ENCODE data around the gene WAS.
"Not testable (repeated sequence)": the region's sequence is repeated elsewhere in the genome, so short reads cannot be mapped to it uniquely, and the experiment has no call there.

WAS gene

DNA sequence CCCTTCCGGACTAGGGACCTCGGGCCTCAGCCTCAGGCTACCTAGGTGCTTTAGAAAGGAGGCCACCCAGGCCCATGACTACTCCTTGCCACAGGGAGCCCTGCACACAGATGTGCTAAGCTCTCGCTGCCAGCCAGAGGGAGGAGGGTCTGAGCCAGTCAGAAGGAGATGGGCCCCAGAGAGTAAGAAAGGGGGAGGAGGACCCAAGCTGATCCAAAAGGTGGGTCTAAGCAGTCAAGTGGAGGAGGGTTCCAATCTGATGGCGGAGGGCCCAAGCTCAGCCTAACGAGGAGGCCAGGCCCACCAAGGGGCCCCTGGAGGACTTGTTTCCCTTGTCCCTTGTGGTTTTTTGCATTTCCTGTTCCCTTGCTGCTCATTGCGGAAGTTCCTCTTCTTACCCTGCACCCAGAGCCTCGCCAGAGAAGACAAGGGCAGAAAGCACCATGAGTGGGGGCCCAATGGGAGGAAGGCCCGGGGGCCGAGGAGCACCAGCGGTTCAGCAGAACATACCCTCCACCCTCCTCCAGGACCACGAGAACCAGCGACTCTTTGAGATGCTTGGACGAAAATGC is at the start of gene WAS:
Gene WAS (plus strand): TSS at position 389 of the 572 bp plus-strand sequence. CDS start 55 bp downstream, at position 444.
- DNase-seq: peak; percentile 60

DNA sequence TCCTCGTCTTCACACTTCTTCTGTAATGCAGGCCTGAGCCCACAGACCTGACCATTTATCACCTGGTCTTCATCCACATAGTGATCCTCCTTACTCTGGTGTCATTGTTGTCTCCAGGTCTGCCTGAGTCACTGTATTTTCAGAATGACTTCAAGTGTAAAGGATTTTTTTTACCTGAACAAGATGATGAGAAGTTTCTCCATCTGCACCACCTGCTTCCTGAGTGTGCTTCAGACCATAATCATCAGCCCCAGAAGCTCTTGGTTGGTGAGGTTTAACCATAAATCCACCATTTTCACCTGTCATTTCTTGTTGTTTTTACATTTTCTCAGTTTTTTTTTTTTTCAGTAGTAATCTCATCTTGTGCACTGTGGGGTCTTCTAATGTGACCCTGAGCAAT is 47.3 kb upstream of the WAS start:
- no peak for DNase-seq

DNA sequence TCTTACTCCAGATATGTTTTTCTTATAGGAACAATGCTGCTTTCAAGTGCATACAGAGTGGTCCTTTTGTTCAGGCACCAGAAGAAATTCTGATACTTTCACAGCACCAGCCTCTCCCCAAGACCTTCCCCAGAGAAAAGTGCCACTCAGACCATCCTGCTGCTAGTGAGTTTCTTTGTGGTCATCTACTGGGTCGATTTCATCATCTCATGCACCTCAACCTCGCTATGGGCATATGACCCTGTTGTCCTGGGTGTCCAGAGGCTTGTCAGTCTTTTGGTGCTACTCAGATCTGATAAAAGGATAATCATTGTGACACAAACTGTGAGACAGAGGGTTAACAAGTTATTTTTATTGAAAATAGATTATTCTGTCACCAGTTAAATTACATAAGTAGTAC is 46.8 kb upstream of the WAS start:
- no peak for DNase-seq

DNA sequence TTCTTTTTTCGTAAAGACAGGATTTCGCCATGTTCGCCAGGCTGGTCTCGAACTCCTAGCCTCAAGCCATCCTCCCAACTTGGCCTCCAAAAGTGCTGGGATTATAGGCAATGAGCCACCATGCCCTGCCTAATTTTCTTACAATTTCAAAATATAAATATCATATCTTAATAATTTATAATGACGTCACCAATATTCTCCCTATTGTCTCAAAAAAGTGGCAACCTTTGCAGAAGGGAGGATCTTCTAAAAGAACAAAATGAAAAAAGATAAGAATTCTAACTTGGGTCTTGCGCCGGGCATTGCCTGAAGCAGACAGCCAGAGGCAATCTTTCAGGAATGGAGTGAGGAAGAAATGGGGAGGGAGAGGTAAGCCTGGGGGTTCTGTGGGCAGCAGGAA is 37.9 kb upstream of the WAS start:
- no peak for DNase-seq

DNA sequence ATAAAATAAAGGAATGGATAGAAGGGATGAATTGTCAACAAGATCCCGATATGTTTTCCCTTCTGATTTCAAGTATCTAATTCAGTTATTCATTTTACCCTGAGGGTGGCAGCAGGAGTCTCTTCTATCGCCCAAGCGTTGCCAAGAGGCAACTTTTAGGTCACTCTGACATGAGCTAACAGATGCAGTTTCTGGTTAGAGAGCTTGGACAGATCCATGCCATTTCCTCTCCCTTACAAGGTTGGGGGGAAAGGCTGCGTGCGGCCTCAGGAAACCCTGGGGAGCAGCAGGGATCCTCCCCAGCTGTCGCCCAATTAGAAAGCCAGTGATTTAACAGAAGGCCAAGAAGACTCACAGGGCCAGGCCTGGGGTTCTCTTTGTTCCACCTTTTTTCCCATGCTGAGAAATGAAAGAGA is 35.3 kb upstream of the WAS start:
- DNase-seq: peak; percentile 6

DNA sequence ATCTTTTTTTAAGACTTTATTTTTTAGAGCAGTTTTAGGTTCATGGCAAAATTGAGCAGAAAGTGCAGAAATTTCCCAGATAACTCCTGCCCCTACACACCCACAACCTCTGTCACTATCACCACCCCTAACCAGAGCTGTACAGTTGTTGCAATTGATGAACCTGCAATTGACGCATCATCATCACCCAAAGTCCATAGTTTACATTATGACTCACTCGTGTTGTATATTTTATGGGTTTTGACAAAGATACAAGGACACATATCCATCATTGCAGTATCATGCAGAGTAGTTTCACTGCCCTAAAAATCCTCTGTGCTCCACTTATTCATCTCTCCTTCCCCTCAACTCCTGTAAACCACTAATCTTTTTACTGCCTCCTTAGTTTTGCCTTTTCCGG is 34.5 kb upstream of the WAS start:
- no peak for DNase-seq

DNA sequence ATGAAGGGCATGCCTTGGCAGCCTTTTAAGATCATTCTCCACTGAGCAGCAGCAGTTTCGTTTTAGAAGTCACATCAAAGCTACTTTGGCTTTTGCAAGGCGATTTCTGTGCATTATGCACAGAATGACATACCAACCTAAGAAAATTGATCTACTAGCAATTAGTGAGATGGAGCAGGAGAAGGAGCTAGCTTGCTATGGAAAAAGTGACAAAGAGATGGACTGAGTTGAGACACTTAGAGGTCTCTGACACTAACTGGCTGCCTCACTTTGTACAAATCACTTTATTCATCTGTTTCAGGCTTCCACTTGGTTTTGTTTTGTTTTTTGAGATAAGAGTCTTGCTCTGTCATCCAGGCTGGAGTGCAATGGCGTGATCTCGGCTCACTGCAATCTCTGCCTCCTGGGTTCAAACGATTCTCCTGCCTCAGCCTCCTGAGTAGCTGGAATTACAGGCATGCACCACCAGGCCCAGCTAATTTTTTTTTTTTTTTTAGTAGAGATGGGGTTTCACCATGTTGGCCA is 31.5 kb upstream of the WAS start:
- DNase-seq: not testable (repeated sequence)

DNA sequence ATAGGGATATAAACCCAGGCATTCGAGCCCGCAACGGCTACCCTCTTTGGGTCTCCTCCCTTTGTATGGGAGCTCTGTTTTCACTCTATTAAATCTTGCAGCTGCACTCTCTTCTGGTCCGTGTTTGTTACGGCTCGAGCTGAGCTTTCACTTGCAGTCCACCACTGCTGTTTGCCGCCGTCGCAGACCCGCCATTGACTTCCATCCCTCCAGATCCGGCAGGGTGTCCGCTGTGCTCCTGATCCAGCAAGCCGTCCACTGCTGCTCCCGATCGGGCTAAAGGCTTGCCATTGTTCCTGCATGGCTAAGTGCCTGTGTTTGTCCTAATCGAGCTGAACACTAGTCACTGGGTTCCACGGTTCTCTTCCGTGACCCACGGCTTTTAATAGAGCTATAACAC is 28.9 kb upstream of the WAS start:
- DNase-seq: not testable (repeated sequence)

DNA sequence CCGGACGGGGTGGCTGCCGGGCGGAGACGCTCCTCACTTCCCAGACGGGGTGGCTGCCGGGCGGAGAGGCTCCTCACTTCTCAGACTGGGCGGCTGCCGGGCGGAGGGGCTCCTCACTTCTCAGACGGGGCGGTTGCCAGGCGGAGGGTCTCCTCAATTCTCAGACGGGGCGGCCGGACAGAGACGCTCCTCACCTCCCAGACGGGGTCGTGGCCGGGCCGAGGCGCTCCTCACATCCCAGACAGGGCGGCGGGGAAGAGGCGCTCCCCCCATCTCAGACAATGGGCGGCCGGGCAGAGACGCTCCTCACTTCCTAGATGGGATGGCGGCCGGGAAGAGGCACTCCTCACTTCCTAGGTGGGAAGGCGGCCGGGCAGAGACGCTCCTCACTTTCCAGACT is 23.9 kb upstream of the WAS start:
- not testable (repeated sequence) for DNase-seq

DNA sequence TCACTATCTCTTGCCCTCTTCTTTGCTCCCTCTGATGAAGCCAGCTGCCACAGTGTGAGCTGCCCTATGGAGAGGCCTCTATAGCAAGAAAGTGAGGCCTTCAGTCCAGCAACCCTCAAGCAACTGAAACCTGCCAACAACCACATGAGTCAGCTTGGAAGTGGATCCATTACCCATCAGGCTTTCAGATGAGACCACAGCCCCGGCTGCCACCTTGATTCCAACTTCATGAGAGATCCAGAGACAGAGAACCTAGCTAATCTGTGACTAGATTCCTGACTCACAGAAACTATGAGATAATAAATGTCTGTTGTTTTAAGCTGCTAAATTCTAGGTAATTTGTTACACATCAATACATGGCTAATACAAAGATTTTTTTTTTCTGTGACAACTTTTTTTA is 20.4 kb upstream of the WAS start:
- DNase-seq: peak; percentile 9

DNA sequence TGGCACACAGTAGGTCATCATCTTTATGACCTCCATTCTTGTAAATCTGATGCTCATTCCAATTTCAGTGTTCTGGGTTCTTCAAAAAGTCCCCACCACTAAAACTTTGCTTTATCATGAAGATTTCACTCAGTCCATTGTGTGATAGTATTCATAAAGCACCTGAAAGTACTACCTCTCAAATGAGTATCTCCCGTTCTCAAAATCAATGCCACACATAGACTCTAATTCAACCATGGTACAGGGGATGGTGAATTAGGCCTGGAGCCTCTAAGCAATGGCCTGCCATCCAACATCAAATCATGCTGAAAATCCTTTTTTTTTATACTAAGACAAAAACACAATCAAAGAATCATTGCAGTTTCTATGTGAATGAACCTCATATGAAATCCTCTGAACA is 19.4 kb upstream of the WAS start:
- no peak for DNase-seq

DNA sequence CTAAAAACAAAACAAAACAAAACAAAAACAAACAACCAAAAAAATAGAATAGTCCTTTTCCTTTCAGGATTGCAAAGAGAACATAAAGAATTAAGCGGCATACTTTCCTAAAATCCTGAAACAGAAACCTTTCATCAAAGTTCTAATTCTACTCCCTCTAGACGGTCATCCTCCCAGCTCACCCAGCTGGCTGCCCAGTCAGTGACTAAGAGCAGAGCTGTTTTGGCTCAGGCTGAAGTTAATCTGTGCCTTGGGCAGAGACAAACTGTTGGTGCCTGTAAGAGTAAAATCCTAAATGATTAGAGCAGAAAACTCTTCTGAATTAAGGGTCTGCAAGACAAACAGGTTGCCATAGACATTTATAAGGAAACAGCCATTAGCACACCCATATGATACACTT is 17.6 kb upstream of the WAS start:
- no peak for DNase-seq

DNA sequence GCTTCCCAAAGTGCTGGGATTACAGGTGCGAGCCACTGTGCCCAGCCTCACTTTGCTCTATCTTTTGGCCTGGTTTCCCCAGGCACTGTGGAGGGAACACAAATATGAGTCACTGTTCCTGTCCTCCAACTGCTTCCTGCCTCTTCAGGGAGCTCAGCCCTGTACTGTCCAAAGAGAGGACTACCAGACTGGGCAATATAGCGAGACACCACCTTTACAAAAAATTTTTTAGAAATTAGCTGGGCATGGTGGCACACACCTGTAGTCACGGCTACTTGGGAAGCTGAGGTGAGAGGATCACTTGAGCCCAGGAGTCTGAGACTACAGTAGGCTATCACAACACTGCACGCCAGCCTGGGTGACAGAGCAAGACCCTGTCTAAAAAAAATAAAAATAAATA is 16.9 kb upstream of the WAS start:
- no peak for DNase-seq

DNA sequence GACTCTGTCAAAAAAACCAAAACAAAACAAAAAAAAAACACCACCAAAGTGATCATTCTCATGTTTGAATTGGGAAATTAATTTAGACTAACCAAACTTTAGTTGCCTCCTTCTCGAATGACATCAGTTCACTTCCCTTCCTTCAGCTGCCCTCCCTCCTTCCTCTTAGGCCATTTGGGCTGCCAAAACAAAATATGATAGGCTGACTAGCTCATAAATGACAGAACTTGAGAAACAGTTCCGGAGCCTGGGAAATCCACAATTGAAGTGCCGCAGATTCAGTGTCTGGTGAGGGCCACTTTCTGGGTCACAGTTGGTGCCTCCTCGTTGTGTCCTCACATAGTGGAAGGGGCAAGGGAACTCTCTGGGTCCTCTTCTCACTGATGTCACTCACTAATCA is 16.1 kb upstream of the WAS start:
- no peak for DNase-seq

DNA sequence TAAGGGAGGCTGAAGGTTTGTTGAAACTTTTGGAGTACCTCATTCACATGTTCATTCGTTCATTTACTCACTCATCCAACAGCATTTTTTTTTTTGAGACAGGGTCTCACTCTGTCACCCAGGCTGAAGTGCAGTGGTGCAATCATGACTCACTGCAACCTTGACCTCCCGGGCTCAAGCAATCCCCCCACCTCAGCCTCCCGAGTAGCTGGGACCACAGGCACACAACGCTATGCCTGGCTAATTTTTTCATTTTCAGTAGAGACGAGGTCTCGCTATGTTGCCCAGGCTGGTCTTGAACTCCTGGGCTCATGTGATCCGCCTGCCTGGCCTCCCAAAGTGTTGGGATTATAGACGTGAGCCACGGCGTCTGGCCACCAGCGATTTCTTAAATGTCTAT is 15.4 kb upstream of the WAS start:
- DNase-seq: not testable (repeated sequence)

DNA sequence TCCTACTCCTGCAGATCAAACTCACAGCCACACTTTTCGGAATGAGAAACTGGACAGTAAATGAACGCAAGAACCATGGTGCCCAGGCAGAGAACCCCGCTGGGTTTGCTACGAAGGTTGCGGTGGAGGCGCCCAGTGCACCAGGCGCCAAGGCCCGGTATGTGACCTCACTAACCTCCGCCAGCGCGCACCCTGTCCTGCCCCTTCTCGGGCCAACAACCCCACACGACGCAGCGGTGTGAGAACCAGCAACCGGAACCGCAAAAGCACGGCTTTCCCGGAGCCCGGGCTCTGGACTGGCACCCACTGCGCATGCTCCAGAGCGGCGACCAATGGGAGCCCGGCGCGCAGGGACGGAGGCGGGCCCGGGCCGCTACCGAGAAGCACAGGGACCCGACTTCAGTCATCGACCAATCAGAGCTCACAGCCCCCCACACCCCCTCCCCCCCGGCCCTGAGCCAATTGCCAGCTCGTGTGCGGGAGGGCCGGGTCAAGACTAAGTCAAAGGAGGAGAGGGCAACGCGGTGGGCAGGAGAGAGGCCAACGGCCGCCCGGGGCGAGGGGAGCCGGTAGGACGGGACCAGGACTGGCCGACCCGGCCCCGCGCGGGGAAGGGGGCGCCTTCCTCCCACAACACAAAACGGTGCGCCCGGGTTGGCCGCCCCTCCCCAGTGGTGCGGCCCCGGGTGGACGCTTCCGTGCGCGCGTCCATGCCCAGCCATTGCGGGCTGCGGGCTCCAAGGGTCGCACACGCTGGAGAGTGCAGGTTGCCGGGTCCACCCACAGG is 7.3 kb upstream of the WAS start:
- DNase-seq: peak; percentile 91

DNA sequence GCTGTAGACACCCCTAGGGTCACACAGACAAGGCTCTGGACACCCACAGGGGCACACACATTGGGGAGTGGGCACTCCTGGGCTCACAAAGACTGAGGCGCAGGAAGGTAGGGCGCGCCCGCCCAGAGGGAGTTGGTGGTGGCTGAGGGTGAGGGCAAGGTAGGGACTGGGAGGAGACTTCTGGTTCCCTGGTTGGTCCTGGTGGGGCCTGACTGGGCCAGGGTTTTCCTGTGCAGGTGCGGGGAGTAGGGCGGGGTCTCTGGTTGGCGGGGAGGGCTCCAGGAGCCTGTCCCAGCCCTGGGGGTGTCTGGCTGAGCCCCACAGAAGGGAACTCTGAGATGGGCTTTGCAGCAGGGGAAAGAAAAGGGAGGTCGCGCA is 6.7 kb upstream of the WAS start:
- DNase-seq: peak; percentile 27

DNA sequence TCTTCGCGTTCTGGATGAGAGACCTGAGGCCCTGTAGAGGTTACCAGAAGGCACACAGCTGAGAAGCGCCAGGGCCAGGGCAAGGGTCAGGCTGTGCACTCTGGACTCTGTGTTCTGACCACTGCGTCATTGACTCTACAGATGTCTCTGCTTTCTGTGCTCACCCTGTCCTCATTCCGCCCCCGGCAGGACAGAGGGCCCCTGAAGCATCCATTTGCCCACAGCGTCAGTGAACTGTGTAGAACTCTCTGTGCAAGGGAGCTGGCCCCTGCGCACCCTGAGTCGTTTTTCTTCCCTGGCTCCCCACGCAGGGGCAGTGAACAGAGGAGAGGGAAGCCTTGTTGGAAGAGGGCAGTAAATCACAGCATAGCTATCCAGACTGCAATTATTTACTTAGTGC is 6.1 kb upstream of the WAS start:
- DNase-seq: no peak

DNA sequence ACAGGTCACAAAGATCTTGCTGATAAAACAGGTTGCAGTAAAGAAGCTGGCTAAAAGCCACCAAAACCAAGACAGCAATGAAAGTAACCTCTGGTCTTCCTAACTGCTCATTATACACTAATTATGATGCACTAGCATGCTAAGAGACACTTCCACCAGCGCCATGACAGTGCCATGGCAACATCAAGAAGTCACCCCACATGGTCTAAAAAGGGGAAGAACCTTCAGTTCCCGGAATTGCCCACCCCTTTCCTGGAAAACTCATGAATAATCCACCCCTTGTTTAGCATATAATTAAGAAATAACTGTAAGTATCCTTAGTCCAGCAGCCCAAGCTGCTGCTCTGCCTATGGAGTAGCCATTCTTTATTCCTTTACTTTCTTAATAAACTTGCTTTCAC is 3.1 kb upstream of the WAS start:
- DNase-seq: peak; percentile 44

DNA sequence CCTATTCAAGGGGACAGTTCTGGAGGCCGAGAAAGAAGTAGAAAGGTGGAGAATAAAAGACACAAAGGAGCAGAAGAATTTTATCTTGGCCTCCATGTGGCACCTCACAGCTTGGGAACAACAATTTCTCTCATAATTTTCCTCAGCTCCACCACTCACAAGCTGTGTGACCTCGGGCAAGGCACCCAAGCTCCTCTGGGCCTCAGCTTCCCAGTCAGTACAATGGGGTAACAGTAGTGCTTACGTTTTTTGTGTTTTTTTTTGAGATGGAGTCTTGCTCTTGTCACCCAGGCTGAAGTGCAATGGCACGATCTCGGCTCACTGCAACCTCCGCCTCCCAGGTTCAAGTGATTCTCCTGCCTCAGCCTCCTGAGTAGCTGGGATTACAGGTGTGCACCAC is 2.7 kb upstream of the WAS start:
- not testable (repeated sequence) for DNase-seq

DNA sequence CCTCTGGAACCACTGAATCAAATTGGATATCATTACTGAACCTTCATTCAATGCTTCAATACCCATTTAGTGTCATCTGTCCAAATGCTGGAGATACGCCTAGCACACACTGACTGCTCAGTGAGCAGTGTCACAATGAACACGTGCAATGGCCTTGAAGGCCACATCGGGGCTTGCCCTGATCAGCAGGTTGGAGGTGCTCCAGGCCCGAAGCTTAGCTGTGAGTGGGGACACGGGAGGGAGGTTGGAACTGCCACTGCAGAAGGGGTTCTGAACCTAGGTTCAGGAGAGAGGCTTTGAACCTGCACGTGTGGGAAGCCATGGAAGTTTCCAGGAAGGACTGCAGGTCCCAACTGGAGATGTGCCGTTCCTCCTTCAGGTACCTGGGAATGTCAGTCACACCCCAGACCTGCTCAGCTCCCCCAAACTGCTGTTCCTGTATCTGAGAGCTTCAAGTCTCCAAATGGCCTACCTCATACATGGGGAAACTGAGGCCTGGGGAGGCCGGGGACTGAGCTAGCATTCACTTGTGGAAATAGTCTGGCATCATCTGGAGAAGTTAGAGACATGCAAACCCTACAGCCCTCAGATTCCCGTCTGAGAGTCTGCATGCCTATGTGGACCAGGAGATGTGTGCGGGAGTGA is 1.9 kb upstream of the WAS start:
- DNase-seq: no peak

DNA sequence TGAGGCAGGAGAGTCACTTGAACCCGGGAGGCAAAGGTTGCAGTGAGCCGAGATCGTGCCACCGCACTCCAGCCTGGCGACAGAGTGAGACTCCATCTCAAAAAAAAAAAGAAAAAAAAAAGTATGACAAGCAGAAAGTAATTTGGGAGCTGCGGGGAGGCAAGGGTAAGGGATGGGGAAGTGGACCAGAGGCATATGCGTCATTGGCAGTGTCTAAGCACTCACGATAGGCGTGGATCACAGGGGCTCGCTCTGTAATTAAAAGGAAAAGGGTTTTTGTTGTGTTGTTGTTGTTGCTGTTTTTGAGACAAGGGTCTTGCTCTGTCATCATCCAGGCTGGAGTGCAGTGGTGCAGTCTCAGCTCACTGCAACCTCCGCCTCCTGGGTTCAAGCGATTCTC is 804 bp upstream of the WAS start:
- not testable (repeated sequence) for DNase-seq

DNA sequence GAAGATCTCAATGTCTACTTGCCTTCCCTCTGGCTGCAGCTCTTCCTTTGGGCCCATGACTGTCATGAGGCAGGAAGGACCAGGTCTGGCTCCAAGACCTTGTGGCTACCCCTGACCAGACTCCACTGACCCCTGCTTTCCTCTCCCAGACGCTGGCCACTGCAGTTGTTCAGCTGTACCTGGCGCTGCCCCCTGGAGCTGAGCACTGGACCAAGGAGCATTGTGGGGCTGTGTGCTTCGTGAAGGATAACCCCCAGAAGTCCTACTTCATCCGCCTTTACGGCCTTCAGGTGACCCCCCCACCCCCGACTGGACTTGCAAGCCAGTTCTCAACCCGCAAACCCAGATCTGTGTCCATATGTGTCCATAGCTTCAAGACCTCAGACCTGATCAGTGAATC is 535 bp downstream of the WAS start:
- no peak for DNase-seq

DNA sequence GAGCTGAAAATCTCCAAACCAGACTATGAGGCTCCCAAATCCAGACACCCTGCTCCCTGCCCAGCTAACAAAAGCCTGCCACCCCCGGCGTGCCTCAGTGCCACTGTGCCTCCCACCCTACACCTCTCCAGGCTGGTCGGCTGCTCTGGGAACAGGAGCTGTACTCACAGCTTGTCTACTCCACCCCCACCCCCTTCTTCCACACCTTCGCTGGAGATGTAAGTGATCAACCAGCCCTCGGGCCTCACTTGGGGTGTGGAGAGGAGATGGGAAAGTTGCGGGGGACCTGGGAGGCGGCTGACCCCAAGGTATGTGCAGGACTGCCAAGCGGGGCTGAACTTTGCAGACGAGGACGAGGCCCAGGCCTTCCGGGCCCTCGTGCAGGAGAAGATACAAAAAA is 1.8 kb downstream of the WAS start:
- DNase-seq: no peak

All from stimulated activated CD4-positive, alpha-beta T cell treated with anti-CD3 and anti-CD28 coated beads, Interleukin-15, amount 100 ng/mL, for 24 hours (primary cell).